Hematopoietic multipotent progenitor cell treated with erythropoietin and hydrocortisone succinate and interleukin-3 and kit ligand, for 6 days (in vitro differentiated cells): ENCODE data around the gene IGF1R.

ENCODE experiments used
- DNase-seq: peaks from one replicate; pipeline ENCODE4 v3.0.0-alpha.2; 2015

IGF1R gene

GRCh38 chr15:98802187-98802586 is 153.8 kb downstream of the IGF1R start:
- DNase-seq, result no peak

GRCh38 chr15:98803228-98804056 is 155.1 kb downstream of the IGF1R start:
- DNase-seq, result no peak

- DNase-seq, result peak; percentile 29
These were observed 155.7 kb downstream of the IGF1R start for GRCh38 chr15:98804057-98804380.

DNA sequence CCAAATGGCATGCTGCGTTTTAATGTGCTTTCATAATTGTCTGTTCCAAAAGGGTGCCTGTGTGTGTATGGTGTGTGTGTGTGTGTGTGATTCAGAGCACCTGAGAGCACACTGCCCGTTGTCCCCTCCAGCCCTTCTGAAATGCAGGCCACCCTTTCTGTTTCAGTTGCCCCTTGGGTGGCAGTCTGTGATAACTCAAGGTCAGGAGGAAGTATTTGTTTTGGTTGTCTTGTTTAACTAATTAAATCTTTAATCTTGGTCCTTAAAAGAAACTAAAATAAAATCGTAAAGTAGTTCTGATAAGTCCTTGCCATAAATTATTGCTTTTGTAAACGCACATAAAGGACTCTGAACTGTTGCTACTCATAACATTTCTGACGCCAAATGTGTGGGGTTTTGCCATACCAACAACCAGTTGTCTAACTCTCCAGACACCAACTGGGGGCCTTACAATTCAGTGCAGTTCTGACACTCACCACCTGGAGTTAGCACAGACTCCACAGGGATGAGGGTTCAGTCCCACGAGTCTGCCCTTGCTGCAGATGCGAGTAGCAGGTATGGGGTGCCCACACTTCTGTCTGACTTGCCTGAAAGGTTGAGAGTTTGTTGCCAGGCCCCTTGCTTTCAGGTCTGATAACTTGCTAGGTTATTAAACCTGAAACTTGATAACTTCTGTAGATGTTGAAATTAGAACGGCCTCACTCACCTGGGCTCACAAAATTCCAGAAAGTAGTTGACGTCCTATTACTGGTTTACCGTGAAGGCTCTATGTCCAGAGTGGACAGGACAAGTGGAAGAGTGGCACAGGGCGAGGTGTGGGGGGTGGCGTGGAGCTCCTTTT is 157.3 kb downstream of the IGF1R start:
- peak; percentile 55 for DNase-seq

GRCh38 chr15:98806275-98806895 is 158.0 kb downstream of the IGF1R start:
- no peak for DNase-seq

GRCh38 chr15:98807262-98807661 is 158.9 kb downstream of the IGF1R start:
- no peak for DNase-seq

- no peak for DNase-seq
These were observed 160.9 kb downstream of the IGF1R start for GRCh38 chr15:98809273-98809672.

DNA sequence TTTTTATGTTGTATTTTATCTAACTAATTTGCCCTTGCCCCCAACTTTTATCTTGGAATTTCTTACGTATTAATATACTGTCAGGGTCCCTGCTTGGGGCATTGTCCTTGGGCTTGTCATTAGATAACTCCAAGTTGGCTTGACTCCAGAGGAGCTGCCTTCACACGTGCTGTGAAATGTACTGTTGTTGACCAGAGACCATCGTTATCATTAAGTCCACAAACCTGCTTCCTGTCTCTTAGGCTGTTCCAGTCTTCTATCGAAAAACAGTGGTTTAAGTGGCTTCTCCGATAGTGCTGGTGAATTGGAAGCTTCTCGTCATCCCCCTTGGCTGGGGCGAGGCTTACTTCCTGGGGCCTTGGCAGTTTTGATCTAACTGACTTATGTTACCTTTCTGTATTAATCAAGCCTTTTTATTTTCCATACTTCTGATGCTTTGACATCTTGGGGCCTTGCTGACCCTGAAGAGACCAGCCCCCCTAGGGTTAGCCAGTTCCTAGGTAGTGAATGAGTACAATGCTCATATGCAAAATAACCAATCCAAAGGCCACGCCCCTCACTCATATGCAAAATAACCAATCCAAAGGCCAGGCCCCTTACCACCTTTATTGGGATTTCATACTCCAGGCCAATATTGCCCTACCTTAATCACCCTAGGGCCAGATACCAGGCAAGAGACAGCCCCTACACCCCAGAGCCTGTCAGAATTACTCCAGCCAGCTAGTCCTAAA is 164.5 kb downstream of the IGF1R start:
- peak; percentile 96 for DNase-seq

DNA sequence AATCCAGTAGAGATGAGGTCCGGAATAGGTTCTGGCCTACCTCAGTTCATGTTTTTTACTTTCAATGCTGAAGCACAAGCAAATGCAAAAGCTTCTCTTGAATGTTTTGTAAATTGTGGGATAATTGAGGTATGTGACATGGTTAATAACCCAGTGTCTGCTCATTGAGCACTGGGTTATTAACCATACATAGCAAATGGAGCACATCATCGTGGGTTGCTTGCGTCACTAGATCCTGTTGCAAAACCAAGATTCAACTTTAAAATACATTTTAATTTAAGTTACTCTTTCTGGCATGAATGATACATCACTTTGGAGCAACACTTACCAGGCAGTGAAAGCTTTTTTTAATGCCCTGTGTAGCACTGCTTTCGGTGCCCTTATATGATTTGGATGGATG is 165.6 kb downstream of the IGF1R start:
- no peak for DNase-seq

- no peak for DNase-seq
These were observed 166.9 kb downstream of the IGF1R start for GRCh38 chr15:98815207-98815606.

DNA sequence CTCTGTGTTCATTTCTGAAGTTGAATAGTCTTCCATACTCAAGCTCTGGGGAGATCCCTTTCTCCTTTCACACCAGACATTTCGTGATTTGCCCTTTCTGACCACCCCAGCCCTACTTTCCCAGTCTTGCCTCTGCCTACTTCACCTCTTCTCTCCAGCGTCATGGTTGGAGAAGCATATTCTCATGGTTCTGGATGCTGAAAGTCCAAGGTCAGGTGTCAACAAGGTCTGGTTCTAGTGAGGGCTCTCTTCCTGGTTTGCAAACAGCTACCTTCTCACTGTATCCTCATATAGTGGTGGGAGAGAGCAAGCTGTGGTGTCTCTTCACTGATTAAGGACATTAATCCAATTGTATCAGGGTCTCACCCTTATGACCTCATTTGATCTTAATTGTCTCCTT is 169.4 kb downstream of the IGF1R start:
- DNase-seq, result no peak

GRCh38 chr15:98823012-98823458 is 174.7 kb downstream of the IGF1R start:
- no peak for DNase-seq

- no peak for DNase-seq
These were observed 175.3 kb downstream of the IGF1R start for GRCh38 chr15:98823616-98824015.

DNA sequence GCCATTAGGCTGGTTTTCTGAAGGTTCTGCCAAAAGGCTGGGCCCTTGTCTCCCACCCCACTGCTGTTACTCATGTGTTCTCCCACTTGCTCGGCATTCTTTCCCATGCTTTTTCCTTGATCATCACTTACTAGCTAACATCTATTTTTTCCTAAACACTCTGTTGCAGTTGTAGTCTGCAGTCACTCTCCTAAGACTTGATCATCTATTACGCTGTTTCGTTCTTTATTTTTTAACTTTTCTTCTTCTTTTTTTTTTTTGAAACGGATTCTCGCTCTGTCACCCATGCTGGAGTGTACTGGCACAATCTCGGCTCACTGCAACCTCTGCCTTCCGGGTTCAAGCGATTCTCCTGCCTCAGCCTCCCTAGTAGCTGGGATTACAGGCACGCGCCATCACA is 176.3 kb downstream of the IGF1R start:
- DNase-seq, result no peak

DNA sequence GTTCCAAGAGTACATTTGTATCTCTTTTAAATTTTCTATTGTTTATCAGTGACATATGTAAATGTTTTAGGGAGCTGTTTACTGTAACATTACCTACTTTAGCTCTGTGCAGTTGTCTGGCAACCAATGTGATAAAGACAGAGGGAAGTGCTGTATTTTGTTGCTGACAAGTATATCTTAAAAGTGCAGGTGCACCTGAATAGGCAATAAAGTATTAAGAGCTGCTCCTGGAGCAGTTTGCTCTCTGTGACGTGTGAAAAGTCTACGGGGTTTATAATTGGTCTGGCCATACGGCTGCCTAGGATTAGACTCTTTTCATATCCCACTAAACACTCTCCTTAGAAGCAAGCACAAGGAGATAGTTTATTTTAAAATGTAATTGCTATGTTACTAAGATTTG is 178.3 kb downstream of the IGF1R start:
- DNase-seq, result no peak

DNA sequence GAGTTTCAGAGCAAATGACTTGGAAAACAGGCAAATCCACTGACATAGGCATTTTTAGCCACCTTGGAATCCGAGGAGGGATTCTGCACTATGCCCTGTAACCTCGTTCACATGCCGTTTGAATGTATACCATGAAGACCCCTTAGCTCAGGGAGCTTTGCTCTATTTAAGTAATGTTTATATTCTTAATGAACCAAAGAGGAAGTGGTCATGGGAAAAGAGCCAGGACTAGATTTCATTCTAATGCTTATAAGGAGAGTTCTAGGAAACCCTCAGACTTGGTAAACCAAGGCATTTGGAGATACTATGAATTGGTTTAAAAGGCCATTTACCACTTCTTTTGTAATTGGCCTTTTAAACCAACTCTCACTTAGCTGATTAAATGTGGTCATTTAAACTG is 178.9 kb downstream of the IGF1R start:
- DNase-seq, result no peak

- peak; percentile 56 for DNase-seq
These were observed 181.8 kb downstream of the IGF1R start for GRCh38 chr15:98830034-98830634.

- no peak for DNase-seq
These were observed 186.6 kb downstream of the IGF1R start for GRCh38 chr15:98834976-98835375.

- DNase-seq, result no peak
These were observed 187.5 kb downstream of the IGF1R start for GRCh38 chr15:98835876-98836275.

- DNase-seq, result no peak
These were observed 190.3 kb downstream of the IGF1R start for GRCh38 chr15:98838387-98839259.

- peak; percentile 77 for DNase-seq
These were observed 191.7 kb downstream of the IGF1R start for GRCh38 chr15:98840053-98840452.
